Stomach smooth muscle (tissue), 2 donors: ENCODE measurements around the gene FMN1.

Experiments
- H3K27ac ChIP-seq: one replicate; pipeline ENCODE4 v1.7.0; 2013; ENCODE audit warnings: mild to moderate bottlenecking, low read length, inconsistent platforms
- H3K27me3 ChIP-seq, 2 donors: one replicate each; pipeline ENCODE4 v1.7.0; 2013; ENCODE audit warnings: low read length in 2 of 2; ENCODE audit not compliant: insufficient read depth in 2 of 2, control insufficient read depth in 1 of 2
- H3K36me3 ChIP-seq, 2 donors: one replicate each; pipeline ENCODE4 v1.7.0; 2013; ENCODE audit warnings: low read length in 2 of 2; ENCODE audit not compliant: control insufficient read depth in 2 of 2, insufficient read depth in 2 of 2
- H3K4me1 ChIP-seq: one replicate; pipeline ENCODE4 v1.7.0; 2013; ENCODE audit warnings: low read length; ENCODE audit not compliant: control insufficient read depth, insufficient read depth
- H3K4me3 ChIP-seq, 2 donors: one replicate each; pipeline ENCODE4 v1.7.0; 2013; ENCODE audit warnings: low read length in 2 of 2
- H3K9ac ChIP-seq, 2 donors: one replicate each; pipeline ENCODE4 v1.7.0; 2013; ENCODE audit warnings: low read length in 2 of 2, mild to moderate bottlenecking in 1 of 2
- H3K9me3 ChIP-seq, 2 donors: one replicate each; pipeline ENCODE4 v1.7.0; 2013; ENCODE audit warnings: low read length in 2 of 2; ENCODE audit not compliant: control insufficient read depth in 2 of 2
- donor health status: healthy.
- donor health status: Pancreatic carcinoma.

Gene FMN1

DNA sequence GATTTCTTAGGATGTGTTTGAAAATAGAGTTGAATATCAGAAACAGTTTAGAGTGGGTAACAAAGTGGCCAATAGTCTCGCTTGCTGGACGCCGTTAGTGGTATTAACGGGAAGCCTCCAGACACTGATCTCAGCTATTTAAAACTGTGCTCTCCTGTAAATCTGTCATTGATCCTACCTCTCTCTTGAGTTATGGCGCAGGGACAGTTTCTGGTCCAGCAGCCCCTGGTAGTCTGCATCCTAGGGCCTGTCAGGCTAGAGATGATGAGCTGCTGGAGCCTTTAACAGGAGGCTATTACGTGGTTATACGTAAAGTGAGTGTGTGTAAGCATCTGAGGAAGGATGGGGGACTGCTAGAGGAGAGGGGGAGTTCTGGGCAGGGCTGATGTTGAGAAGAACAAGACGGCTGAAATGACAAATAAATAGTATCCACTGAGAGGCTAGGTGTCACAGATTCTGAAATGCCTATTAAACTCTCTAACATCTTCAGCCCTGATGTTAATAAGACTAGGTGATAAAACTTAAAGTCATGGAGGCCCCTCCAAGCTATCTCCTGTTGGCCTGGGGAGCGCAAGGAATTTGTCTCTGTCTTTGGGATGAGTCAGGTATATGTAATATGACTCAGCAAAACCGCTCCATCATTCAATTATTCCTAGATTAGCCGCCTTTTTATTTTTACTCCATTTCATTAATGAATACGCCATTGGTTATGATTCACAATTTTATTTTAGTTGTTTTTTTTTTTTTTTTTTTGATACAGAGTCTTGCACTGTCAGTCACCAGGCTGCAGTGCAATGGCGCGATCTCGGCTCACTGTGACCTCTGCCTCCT lies 321.0 kb downstream of the FMN1 start:
- no peaks in the 10 kb centered on the region for H3K27me3 ChIP-seq
- H3K9ac ChIP-seq: peak overlapping the region; percentile 13 to 58
- no peaks in the 10 kb centered on the region for H3K9me3 ChIP-seq
- H3K4me3 ChIP-seq: no peak overlapping the region
- H3K36me3 ChIP-seq: no peaks in the 10 kb centered on the region
- peaks cover 43% of the 10 kb centered on the region for H3K4me1 ChIP-seq
- H3K27ac ChIP-seq: peak overlapping the region; percentile 88

DNA sequence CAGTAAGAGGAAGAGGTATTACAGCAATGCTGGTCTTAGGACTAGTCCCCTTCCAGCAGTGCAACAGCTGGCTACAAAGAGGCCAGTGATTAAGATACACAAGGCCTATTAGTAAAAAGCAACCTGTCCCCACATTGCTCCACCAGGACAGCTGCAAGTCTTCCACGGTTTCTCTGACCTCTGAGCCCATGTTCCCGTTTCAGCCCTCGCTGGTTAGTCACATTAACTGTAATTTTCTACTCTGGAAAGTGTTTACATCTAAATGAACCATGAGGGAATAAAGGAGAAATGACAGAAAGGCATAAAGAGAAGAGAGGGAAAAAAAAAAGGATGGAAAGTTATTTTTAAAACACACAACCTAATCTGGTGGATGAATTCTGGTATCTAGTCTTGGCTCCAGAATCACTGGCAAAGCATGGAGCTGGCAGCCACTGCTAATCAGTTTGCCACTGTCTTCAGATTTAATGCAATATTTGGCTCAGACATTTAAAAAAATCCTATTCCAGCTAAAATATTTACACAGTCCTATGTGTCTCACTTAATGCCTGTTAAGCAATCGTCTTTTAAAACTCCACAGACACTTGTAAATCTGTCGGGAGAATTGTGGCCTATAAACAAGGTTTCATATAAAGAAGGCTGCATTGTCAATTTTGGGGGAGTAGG lies 321.8 kb downstream of the FMN1 start:
- Histone ChIP-seq H3K9me3 (no peaks in the 10 kb centered on the region), H3K27me3 (no peaks in the 10 kb centered on the region), H3K4me3 (no peak overlapping the region), H3K36me3 (no peaks in the 10 kb centered on the region), H3K9ac (peak overlapping the region in 1 of 2 donors; percentile 58), H3K4me1 (peaks cover 39% of the 10 kb centered on the region), H3K27ac (peak overlapping the region; percentile 88)

DNA sequence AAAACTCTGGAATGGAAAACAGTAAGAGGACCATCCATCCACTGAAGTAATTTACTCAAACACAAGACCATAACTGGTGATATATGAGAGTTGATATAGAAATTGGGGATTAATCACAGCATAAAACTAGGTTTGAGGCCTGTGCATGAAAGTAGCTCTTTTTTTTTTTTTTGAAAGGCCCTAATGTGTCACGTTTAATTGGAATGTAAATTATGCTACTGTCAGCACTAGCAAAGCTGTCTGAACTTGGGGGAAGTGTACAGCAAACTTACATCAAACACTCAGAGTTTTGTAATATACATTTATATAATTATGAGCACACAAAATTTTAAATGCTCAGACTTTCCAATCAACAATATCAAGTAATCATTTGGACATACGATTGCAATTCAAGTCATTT lies 322.6 kb downstream of the FMN1 start:
- Histone ChIP-seq H3K9ac (no peak overlapping the region), H3K36me3 (no peaks in the 10 kb centered on the region), H3K4me1 (peaks cover 45% of the 10 kb centered on the region), H3K27me3 (no peaks in the 10 kb centered on the region), H3K9me3 (no peaks in the 10 kb centered on the region), H3K4me3 (no peak overlapping the region), H3K27ac (peak overlapping the region; percentile 88)

DNA sequence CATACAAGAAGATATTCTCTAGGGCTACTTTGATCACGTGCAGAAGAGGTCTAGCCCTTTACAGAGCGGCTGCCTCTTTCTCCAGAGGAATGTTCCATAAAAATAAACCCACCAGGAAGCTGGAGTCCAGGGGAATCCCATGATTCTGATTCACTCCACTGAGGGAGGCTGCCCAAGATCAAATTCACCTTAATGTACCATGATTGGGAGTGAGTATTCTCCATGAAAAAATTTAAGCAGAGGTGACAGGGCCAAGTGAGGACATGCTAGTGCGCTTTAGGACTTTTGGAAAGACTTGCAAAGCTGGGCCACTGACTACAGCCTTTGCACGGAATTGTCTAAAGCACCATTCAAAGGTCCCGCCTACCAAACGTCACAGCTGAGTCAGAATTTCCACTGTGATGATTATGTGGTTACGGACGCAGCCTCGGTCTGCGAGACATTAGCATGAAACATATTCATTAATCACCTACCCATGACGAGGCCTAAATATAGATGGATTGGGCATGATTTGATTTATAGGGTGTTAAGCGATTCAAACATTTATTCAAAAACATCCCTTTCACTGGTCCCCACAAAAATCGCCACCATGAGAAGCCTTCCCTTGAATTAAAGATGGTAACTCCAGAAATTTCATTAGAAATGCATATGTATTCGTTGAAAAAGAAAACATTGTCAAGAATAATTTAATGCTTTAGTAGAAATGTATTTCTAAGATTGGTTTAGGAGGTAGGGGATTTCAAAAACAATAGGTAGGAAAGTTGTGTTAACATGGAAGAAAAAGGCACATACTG lies 324.1 kb downstream of the FMN1 start:
- no peaks in the 10 kb centered on the region for H3K27me3 ChIP-seq
- no peak overlapping the region for H3K4me3 ChIP-seq
- H3K27ac ChIP-seq: peak overlapping the region; percentile 88
- H3K9ac ChIP-seq: peak overlapping the region in 1 of 2 donors; percentile 31
- H3K4me1 ChIP-seq: peaks cover 52% of the 10 kb centered on the region
- no peaks in the 10 kb centered on the region for H3K9me3 ChIP-seq
- H3K36me3 ChIP-seq: no peaks in the 10 kb centered on the region

DNA sequence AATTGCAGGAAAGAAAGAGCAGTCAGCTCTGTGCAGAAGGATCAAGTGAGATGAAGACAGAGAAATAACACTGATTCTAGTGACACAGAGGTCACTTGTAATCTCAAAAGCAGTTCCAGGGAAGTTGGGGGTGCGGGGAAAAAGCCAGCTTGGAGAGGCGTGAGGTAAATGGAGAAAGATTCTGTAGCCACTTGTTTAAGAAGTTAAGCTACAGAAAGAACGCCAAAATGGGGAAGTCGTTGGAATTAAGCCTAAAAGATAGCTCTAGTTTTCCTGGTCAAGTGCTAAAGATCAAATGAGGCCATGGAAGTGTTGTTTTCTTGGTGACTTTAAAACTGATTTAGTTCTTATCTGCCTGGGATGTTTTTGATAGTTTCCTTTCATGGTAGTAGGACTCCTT lies 324.7 kb downstream of the FMN1 start:
- H3K27ac ChIP-seq: peak overlapping the region; percentile 88
- H3K9ac ChIP-seq: peak overlapping the region in 1 of 2 donors; percentile 31
- H3K27me3 ChIP-seq: no peaks in the 10 kb centered on the region
- no peaks in the 10 kb centered on the region for H3K9me3 ChIP-seq
- H3K4me1 ChIP-seq: peaks cover 52% of the 10 kb centered on the region
- H3K4me3 ChIP-seq: no peak overlapping the region
- H3K36me3 ChIP-seq: no peaks in the 10 kb centered on the region

DNA sequence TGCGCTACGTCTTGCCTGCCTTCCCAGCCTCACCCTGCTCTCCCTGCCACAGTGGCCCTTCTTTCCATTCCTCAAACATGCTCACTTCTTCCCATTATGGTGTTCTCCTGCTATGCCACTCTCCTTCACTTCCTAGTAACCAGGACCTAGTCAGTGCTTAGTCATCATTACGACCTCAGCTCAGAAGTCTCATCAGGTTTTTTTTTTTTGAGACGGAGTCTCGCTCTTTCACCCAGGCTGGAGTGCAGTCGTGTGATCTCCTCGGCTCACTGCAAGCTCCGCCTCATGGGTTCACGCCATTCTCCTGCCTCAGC lies 327.2 kb downstream of the FMN1 start:
- H3K4me1 ChIP-seq: peaks cover 40% of the 10 kb centered on the region
- no peak overlapping the region for H3K4me3 ChIP-seq
- H3K9ac ChIP-seq: no peak overlapping the region
- no peaks in the 10 kb centered on the region for H3K27me3 ChIP-seq
- H3K36me3 ChIP-seq: no peaks in the 10 kb centered on the region
- H3K27ac ChIP-seq: peak overlapping the region; percentile 53
- no peaks in the 10 kb centered on the region for H3K9me3 ChIP-seq

DNA sequence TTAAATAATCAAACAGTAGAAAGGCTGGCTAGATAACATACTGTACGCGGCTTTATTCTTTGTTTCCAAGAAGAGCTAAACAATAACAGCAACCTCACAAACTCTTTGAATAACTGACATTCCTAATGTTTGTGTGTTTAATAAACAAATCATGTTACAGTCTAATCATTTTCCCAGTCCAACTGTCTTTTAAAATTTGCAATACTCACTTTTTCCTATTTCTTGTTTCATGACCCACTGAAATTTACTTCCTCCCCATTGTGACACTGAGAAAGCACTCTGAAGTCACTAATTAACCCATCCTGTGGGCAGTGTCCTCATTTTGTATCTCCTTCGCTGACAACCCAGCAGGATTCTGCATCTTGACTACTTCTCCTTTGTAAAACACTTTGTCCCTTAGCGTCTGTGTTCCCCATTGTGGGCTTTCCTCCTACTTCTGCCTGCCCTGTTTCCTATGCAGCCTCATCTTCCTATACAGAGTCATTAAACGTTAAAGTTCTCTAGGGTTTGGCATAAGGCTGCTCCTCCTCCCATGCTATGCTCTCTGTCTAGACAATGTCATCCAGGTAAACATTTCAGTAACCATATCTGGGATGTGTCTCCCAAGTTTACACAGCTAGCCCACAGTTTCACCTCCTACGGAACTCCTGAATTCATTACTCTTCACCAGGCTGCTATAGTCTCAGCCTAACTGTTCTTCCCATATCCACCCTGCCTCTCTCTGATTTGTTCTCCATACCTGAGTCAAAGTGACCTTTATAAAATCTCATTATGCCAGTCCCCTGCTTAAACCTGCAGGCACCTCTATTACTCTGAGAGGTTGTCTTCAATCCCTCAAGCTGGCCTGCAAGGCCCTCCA lies 327.8 kb downstream of the FMN1 start:
- Histone ChIP-seq H3K27ac (peak overlapping the region; percentile 53), H3K36me3 (no peaks in the 10 kb centered on the region), H3K9ac (peak overlapping the region in 1 of 2 donors; percentile 37)

DNA sequence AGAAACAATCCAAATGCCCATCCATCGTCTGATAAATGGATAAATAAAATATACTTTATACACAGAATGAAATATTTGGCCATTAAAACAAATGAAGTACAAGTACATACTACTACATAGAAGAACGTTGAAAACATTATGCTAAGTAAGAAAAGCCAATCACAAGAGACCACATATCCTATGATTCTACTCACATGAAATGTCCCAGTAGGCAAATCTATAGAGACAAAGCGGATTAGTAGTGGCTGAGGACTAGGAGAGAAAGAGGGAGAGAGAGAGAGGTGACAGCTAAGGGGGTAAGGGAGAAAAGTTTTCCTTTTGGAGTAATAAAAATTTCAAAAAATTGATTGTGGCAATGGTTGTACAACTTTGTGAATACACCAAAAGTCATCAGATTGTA lies 329.7 kb downstream of the FMN1 start:
- H3K27ac ChIP-seq: no peak overlapping the region
- H3K36me3 ChIP-seq: no peaks in the 10 kb centered on the region
- H3K9me3 ChIP-seq: no peaks in the 10 kb centered on the region
- peaks cover 31% of the 10 kb centered on the region for H3K4me1 ChIP-seq
- no peaks in the 10 kb centered on the region for H3K27me3 ChIP-seq
- H3K9ac ChIP-seq: no peak overlapping the region
- H3K4me3 ChIP-seq: no peak overlapping the region

More for the DNA sequence above, 327.8 kb downstream of the FMN1 start:
- Histone ChIP-seq H3K4me3 (no peak overlapping the region), H3K4me1 (peaks cover 43% of the 10 kb centered on the region), H3K9me3 (no peaks in the 10 kb centered on the region), H3K27me3 (no peaks in the 10 kb centered on the region)

DNA sequence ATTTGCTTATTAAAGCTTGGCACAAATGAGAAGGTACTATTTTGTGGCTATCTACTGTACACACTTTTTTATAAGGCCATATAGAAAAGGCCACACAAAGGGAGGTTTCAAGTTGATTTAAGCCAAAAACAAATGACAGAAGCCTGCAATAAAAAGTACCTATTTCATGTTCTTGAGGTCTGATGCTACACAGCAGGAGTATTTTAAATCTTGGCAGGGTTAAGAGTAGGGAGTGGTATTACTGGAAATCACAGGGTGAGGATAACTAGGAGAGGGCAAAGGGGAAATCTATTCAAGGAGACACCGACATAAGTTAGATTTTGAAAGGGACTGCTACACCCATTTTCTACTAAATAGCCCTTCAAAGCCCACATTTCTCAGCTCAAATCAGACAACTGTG lies 330.5 kb downstream of the FMN1 start:
- Histone ChIP-seq H3K36me3 (no peaks in the 10 kb centered on the region), H3K9me3 (no peaks in the 10 kb centered on the region), H3K27me3 (no peaks in the 10 kb centered on the region), H3K9ac (no peak overlapping the region), H3K4me3 (no peak overlapping the region), H3K27ac (no peak overlapping the region), H3K4me1 (peaks cover 24% of the 10 kb centered on the region)

DNA sequence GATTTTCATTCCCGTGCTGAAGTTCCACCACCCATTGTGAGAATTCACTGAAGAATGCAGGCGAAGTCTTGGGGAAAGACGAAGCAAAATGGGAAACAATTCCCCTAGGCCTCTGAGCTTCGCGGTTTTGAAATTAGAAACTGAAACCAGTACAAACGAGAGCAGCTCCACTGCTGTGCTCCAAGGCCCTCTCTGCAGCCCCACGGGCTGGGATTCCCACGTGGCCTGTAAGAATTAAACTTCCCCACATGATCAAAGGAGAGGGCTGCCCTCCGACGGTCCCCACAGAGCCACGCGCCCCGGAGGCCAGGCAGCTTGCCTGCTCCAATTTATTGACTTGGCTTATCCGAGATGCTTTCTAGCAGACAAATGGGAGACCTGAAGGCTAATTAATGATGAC lies 332.8 kb downstream of the FMN1 start:
- Histone ChIP-seq H3K27ac (peak overlapping the region; percentile 72), H3K27me3 (no peaks in the 10 kb centered on the region), H3K9ac (peak overlapping the region; percentile 18 to 58), H3K36me3 (no peaks in the 10 kb centered on the region), H3K9me3 (no peaks in the 10 kb centered on the region), H3K4me3 (peak overlapping the region; percentile 45 to 63), H3K4me1 (peaks cover 19% of the 10 kb centered on the region)
